Fibroblast of lung (primary cell): ENCODE results near the gene RPS27A.

Experiments
- EZH2 ChIP-seq: IDR thresholded peaks from 2 replicates; pipeline ENCODE4 v1.5.1; 2012; ENCODE audit warnings: low read length, control low read depth, mild to moderate bottlenecking; ENCODE audit errors: missing control alignments
- TF ChIP-seq, protein P1 (sequence below), 2 donors: IDR thresholded peaks in 1 of 2; conservative IDR thresholded peaks in 1 of 2; 1 replicate in 1 of 2; 2 replicates in 1 of 2; pipeline ENCODE4 v1.5.1; 2011 to 2012; ENCODE audit warnings: low read length in 2 of 2, control low read depth in 1 of 2, inconsistent platforms in 1 of 2, low read depth in 1 of 2, mild to moderate bottlenecking in 1 of 2

- no peak for TF ChIP-seq EZH2
- TF ChIP-seq, protein P1, sequence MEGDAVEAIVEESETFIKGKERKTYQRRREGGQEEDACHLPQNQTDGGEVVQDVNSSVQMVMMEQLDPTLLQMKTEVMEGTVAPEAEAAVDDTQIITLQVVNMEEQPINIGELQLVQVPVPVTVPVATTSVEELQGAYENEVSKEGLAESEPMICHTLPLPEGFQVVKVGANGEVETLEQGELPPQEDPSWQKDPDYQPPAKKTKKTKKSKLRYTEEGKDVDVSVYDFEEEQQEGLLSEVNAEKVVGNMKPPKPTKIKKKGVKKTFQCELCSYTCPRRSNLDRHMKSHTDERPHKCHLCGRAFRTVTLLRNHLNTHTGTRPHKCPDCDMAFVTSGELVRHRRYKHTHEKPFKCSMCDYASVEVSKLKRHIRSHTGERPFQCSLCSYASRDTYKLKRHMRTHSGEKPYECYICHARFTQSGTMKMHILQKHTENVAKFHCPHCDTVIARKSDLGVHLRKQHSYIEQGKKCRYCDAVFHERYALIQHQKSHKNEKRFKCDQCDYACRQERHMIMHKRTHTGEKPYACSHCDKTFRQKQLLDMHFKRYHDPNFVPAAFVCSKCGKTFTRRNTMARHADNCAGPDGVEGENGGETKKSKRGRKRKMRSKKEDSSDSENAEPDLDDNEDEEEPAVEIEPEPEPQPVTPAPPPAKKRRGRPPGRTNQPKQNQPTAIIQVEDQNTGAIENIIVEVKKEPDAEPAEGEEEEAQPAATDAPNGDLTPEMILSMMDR (conservative IDR thresholded peaks at IDR 0.05 in 1 of 2, IDR thresholded peaks at IDR 0.05 in 1 of 2; ENCODE audit: low read depth in 1 of 2, low read length in 2 of 2) = no peak
Observed at GRCh38 chr2:55233658-55233940, 1.1 kb downstream of the RPS27A start.
